ENCODE results near the gene EPM2AIP1.

DNA sequence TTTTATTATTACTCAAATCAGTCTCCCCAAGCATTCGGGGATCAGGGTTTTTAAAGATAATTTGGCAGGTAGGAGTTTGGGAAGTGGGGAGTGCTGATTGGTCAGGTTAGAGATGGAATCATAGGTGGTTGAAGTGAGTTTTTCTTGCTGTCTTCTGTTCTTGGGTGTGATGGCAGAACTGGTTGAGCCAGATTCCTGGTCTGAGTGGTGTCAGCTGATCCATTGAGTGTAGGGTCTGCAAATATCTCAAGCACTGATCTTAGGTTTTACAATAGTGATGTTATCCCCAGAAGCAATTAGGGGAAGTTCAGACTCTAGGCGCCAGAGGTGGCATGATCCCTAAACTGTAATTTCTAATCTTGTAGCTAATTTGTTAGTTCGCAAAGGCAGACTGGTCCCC is 27.5 kb downstream of the EPM2AIP1 start:
- no peak for TF ChIP-seq CTCF (IDR thresholded peaks at IDR 0.05 in 8 of 11, conservative IDR thresholded peaks at IDR 0.05 in 3 of 11)
- no peak for TF ChIP-seq POLR2A (IDR thresholded peaks at IDR 0.05)
- TF ChIP-seq POLR2AphosphoS5 (IDR thresholded peaks at IDR 0.05): no peak

Data from spleen (tissue), 7 donors.